Activated B cell treated with CpG ODN at 0.5 μM for 24 hours (primary cell): Measurements from ENCODE around the gene SERPINE2. TPM values are rescaled to one million over a fixed set of nuclear protein-coding genes. Genes with fewer than 3 reads are reported as not detected.

Source experiments
- ATAC-seq: fragments of 200-7000 bp; cut with Tn5 transposase; one replicate; pipeline ENCODE4 v1.10.0; 2021; ENCODE audit warnings: low read depth, mild to moderate bottlenecking, moderate library complexity
- CTCF ChIA-PET: fragments of 350-600 bp; sonication (Branson Sonifier 250); formaldehyde crosslinking; loops from one replicate; lab custom pipeline; 2021; ENCODE audit warnings: antibody characterized with exemption; lab: Charles Lee
- POLR2A ChIA-PET: fragments of 350-600 bp; sonication (Branson Sonifier 250); formaldehyde crosslinking; loops from one replicate; lab custom pipeline; 2021; ENCODE audit warnings: antibody characterized with exemption; lab: Charles Lee
- DNase-seq: peaks from one replicate; pipeline ENCODE4 v3.0.0; 2022
- H3K27ac Mint-ChIP-seq: one replicate; pipeline ENCODE4 v1.8.0; 2020; ENCODE audit warnings: mixed read lengths
- H3K27me3 Mint-ChIP-seq: one replicate; pipeline ENCODE4 v1.8.0; 2021; ENCODE audit warnings: mixed read lengths
- H3K36me3 Mint-ChIP-seq: one replicate; pipeline ENCODE4 v1.8.0; 2021; ENCODE audit warnings: low read depth, mixed read lengths
- H3K4me1 Mint-ChIP-seq: one replicate; pipeline ENCODE4 v1.8.0; 2021; ENCODE audit warnings: mixed read lengths
- H3K4me3 Mint-ChIP-seq: one replicate; pipeline ENCODE4 v1.8.0; 2020; ENCODE audit warnings: mild to moderate bottlenecking, mixed read lengths
- H3K9me3 Mint-ChIP-seq: one replicate; pipeline ENCODE4 v1.8.0; 2020; ENCODE audit warnings: mixed read lengths
- CTCF ChIP-seq: fragments of 200-600 bp; IDR thresholded peaks from one replicate; pipeline ENCODE4 v1.8.0; 2022; ENCODE audit warnings: antibody characterized with exemption, mild to moderate bottlenecking
- intact Hi-C: fragments of 100-400 bp; cut with micrococcal nuclease; formaldehyde crosslinking; loops from one replicate; pipeline ENCODE4 v1.15.1; 2024
- total RNA-seq: library from RNA; stranded (reverse); gene quantifications from 2 replicates; pipeline ENCODE4 v1.2.3, GENCODE V29; 2022

The SERPINE2 gene
- total RNA-seq, 1 donor from 2014 or later: 1.1 TPM

- Mint-ChIP-seq H3K27me3 (no peaks in the 10 kb centered on the region), H3K27ac (no peak overlapping the region), H3K4me1 (peaks cover 45% of the 10 kb centered on the region), H3K4me3 (no peak overlapping the region), H3K9me3 (no peaks in the 10 kb centered on the region), H3K36me3 (peaks cover 50% of the 10 kb centered on the region)
- intact Hi-C loops: no loop called here
- ChIA-PET CTCF (interaction anchor here (1.9 kb wide), 1 partner anchor 45 kb away, joined by 4 read pairs; no protein-coding TSS in a partner anchor), POLR2A (no interaction called here)
- DNase-seq (no peak), ATAC-seq (no peak)
- no peak for TF ChIP-seq CTCF
These were observed 114.0 kb downstream of the SERPINE2 start for GRCh38 chr2:223925106-223925505.

Other genes with a start within 250 kb of the SERPINE2 start
- gene AP1S3, start 201.7 kb downstream of the SERPINE2 start, total RNA-seq: 46.0 and 46.3 TPM in 2 replicates
- gene WDFY1, start 94.0 kb downstream of the SERPINE2 start, total RNA-seq: 67.2 and 77.0 TPM in 2 replicates
- 29.9 and 30.4 TPM in 2 replicates for gene MRPL44, start 81.8 kb downstream of the SERPINE2 start, total RNA-seq